Posterior vena cava (tissue), 2 donors: Measurements from ENCODE around the gene B3GALT4. TPM values are rescaled to one million over a fixed set of nuclear protein-coding genes. Genes with fewer than 3 reads are reported as not detected.

Experiments used
- DNase-seq: peaks from one replicate; pipeline ENCODE4 v3.0.0-alpha.2; 2020; ENCODE audit warnings: low spot score
- intact Hi-C, 2 donors: fragments of 100-400 bp; cut with DNase I; formaldehyde crosslinking; loops; one replicate each; pipeline versions ENCODE4 v1.14.1 to v1.14.2; 2022 to 2023
- total RNA-seq, 2 donors: library from RNA; stranded (reverse); fragmentation: NEBNext Ultra II Directional; extraction: Animal tissue kit (Norgen Biotek cat#: 25700); gene quantifications; one replicate each; pipeline ENCODE4 v1.2.1, GENCODE V29; 2021
- donor health status: DM: yes; HTN: yes; CAD: no.
- donor health status: DM: yes; HTN: yes; CAD: no.

B3GALT4 gene
- total RNA-seq, 2 donors from 2014 or later, result 9.5 to 14.1 TPM

GRCh38 chr6:33312361-33313104 is 35.6 kb downstream of the B3GALT4 start:
- peak; percentile 79 for DNase-seq
- intact Hi-C loops, result no loop called here

- intact Hi-C loops, result no loop called here
- no peak for DNase-seq
Observed at GRCh38 chr6:33313105-33313708, 36.3 kb downstream of the B3GALT4 start.

GRCh38 chr6:33313709-33314514 is 37.0 kb downstream of the B3GALT4 start, which contains the start of gene TAPBP:
Gene TAPBP, minus strand, starts transcription at chr6:33314078. Its CDS starts 37 bp downstream, at chr6:33314041.
- intact Hi-C loops, result no loop called here
- peak; percentile 87 for DNase-seq

GRCh38 chr6:33314515-33314942 is 37.6 kb downstream of the B3GALT4 start:
- peak; percentile 88 for DNase-seq
- intact Hi-C loops, result no loop called here

GRCh38 chr6:33314943-33315792 is 38.2 kb downstream of the B3GALT4 start:
- peak; percentile 84 for DNase-seq
- intact Hi-C loops, result no loop called here

GRCh38 chr6:33315793-33316602 is 39.1 kb downstream of the B3GALT4 start:
- intact Hi-C loops, result no loop called here
- peak; percentile 77 for DNase-seq

- no peak for DNase-seq
- intact Hi-C loops, result no loop called here
Observed at GRCh38 chr6:33316603-33317418, 39.9 kb downstream of the B3GALT4 start.

- intact Hi-C loops, result no loop called here
- peak; percentile 88 for DNase-seq
Observed at GRCh38 chr6:33317419-33317668, 40.4 kb downstream of the B3GALT4 start.

GRCh38 chr6:33317669-33318425 is 40.9 kb downstream of the B3GALT4 start, which contains the start of gene ZBTB22:
Gene ZBTB22, minus strand, starts transcription at chr6:33317744. Its CDS starts 828 bp downstream, at chr6:33316916.
- intact Hi-C loops, result no loop called here
- peak; percentile 99 for DNase-seq

- DNase-seq, result no peak
- intact Hi-C loops, result no loop called here
Observed at GRCh38 chr6:33318426-33319073, 41.6 kb downstream of the B3GALT4 start.

GRCh38 chr6:33319939-33320314 is 43.0 kb downstream of the B3GALT4 start:
- no peak for DNase-seq
- intact Hi-C loops, result no loop called here

- DNase-seq, result peak; percentile 92
- intact Hi-C loops, result no loop called here
Observed at GRCh38 chr6:33320315-33321181, 43.6 kb downstream of the B3GALT4 start.

- no peak for DNase-seq
- intact Hi-C loops, result no loop called here
Observed at GRCh38 chr6:33321227-33321626, 44.3 kb downstream of the B3GALT4 start.

GRCh38 chr6:33323623-33323948 is 46.7 kb downstream of the B3GALT4 start:
- intact Hi-C loops, result no loop called here
- DNase-seq, result no peak

- DNase-seq, result no peak
- intact Hi-C loops, result no loop called here
Observed at GRCh38 chr6:33324125-33324524, 47.2 kb downstream of the B3GALT4 start.
